ENCODE results near the gene ADAM10. TPM values are rescaled to one million over a fixed set of nuclear protein-coding genes. Genes with fewer than 3 reads are reported as not detected.

Gene ADAM10
- total RNA-seq, 1 experiment from 2014 or later, result 159 TPM

DNA sequence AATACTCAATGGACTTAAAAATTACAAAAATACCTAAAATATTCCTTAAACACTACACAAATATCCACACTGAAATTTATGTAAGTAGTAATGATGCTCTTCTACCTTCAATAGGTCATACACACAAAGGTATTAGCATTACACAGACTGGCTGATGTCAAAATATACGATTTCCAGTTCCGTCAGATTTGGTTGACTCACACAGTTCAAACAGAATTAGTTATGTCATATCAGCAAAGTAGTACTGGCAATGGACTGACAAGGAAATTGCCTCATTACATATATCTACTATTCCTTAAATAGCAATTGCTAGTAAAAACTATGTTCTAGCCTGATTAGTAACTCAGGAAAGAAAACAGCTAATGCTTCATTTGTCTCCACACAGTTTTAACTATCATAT, 70.8 kb downstream of the ADAM10 start:
- Histone ChIP-seq H3K79me2 (ENCODE audit: insufficient read depth, low read length) (no peaks in the 10 kb centered on the region), H3K9ac (ENCODE audit: extremely low read depth, insufficient read length, low read length) (no peak overlapping the region)

More for the DNA sequence above, 70.8 kb downstream of the ADAM10 start:
- H3K23ac ChIP-seq (ENCODE audit: insufficient read length, low read depth, low read length), result no peak overlapping the region
- no peaks in the 10 kb centered on the region for H3K9me3 ChIP-seq (ENCODE audit: control insufficient read depth, low read depth, low read length)
- H3K18ac ChIP-seq (ENCODE audit: insufficient read length, low read depth, low read length), result no peak overlapping the region
- no peak overlapping the region for H4K5ac ChIP-seq (ENCODE audit: insufficient read length, low read depth, low read length)
- H3K36me3 Mint-ChIP-seq (ENCODE audit: insufficient read depth in 1 of 3, low read depth in 3 of 3), result peaks cover 0 to 10% (median 0%) of the 10 kb centered on the region in 3 experiments; a peak in 3 of 7 replicates
- no peak overlapping the region for H2BK5ac ChIP-seq (ENCODE audit: insufficient read length, low read length)
- no peaks in the 10 kb centered on the region for H3K27me3 Mint-ChIP-seq (ENCODE audit: low read depth)
- H4K20me1 ChIP-seq (ENCODE audit: control insufficient read depth, insufficient read depth, insufficient read length), result no peaks in the 10 kb centered on the region
- no peaks in the 10 kb centered on the region for H3K79me1 ChIP-seq (ENCODE audit: insufficient read depth, low read depth, low read length, poor library complexity, severe bottlenecking)
- H2BK12ac ChIP-seq (ENCODE audit: insufficient read length, low read depth, low read length), result no peak overlapping the region
- no peak overlapping the region for H2BK15ac ChIP-seq (ENCODE audit: low read depth, low read length)
- no peak for DNase-seq
- no peak overlapping the region for H2AFZ ChIP-seq (ENCODE audit: low read length)
- H3K27me3 ChIP-seq (ENCODE audit: insufficient read depth, low read length), result no peaks in the 10 kb centered on the region
- H3K56ac ChIP-seq (ENCODE audit: insufficient read length, low read depth, low read length), result no peak overlapping the region
- no peaks in the 10 kb centered on the region for H3K9me3 Mint-ChIP-seq
- WGBS (ENCODE audit: extremely low coverage, insufficient read length, low lambda C conversion rate), result no CpG with 5 or more reads among the region's 2 CpGs
- no peak overlapping the region for H3T11ph ChIP-seq (ENCODE audit: low read length)
- no peak overlapping the region for H2BK20ac ChIP-seq (ENCODE audit: low read depth, low read length, poor library complexity, severe bottlenecking)
- H3K23me2 ChIP-seq (ENCODE audit: insufficient read length, low read depth, low read length, poor library complexity, severe bottlenecking), result no peaks in the 10 kb centered on the region
- H2BK120ac ChIP-seq (ENCODE audit: low read depth, low read length, poor library complexity, severe bottlenecking), result no peak overlapping the region
- H3K4me2 ChIP-seq (ENCODE audit: insufficient read depth, insufficient read length, low read length), result no peak overlapping the region
- TF ChIP-seq, protein P1, sequence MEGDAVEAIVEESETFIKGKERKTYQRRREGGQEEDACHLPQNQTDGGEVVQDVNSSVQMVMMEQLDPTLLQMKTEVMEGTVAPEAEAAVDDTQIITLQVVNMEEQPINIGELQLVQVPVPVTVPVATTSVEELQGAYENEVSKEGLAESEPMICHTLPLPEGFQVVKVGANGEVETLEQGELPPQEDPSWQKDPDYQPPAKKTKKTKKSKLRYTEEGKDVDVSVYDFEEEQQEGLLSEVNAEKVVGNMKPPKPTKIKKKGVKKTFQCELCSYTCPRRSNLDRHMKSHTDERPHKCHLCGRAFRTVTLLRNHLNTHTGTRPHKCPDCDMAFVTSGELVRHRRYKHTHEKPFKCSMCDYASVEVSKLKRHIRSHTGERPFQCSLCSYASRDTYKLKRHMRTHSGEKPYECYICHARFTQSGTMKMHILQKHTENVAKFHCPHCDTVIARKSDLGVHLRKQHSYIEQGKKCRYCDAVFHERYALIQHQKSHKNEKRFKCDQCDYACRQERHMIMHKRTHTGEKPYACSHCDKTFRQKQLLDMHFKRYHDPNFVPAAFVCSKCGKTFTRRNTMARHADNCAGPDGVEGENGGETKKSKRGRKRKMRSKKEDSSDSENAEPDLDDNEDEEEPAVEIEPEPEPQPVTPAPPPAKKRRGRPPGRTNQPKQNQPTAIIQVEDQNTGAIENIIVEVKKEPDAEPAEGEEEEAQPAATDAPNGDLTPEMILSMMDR (conservative IDR thresholded peaks at IDR 0.05), result no peak
- no peaks in the 10 kb centered on the region for H3K4me1 Mint-ChIP-seq
- H3K4me1 ChIP-seq (ENCODE audit: insufficient read depth, low read length), result no peaks in the 10 kb centered on the region
- no peak overlapping the region for H3K27ac Mint-ChIP-seq
- no peak overlapping the region for H4K8ac ChIP-seq (replicated peaks; ENCODE audit: insufficient read length, low read depth, low read length)
- no peak overlapping the region for H2AK5ac ChIP-seq (ENCODE audit: insufficient read length, low read length)
- H4K91ac ChIP-seq (ENCODE audit: insufficient read length, low read depth, low read length), result no peak overlapping the region
- no peak overlapping the region for H3K4ac ChIP-seq (ENCODE audit: low read depth, low read length)
- no peak overlapping the region for H3K14ac ChIP-seq (ENCODE audit: insufficient read depth, low read length)
- no peak overlapping the region for H3K4me3 Mint-ChIP-seq
- H3K27ac ChIP-seq (ENCODE audit: insufficient read length, low read depth, low read length), result no peak overlapping the region

Measured in H9 (cell line).